ENCODE data around the gene RUNDC3A.
A peak's percentile ranks its signal among the peaks of the same experiment; 100 is the strongest.

RUNDC3A gene

DNA sequence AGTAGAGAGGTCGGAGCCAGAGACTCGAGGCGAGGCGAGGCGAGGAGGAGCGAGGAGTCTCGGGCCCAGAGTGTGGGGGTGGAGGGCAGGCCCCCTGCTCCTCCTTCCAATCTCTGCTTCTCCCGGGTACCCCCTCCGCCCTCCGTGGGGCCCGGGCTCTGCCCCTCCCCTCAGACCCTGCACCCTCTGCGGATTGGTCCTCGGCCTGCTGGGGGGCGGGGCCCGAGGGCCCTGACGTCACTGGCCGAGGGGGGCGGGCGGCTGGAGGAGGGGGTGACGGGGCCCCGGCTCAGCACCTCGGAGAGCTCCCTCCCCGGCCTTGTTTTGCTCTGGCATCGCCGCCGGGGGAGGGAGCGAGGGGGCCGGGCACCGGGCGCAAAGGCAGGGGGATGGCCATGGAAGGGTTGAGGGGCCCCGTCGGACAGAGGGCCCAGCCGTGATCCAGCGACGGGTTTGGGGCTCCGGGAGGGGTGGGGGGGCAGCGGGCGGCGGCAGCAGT is at the start of gene RUNDC3A:
RUNDC3A (plus strand) TSS at position 282 of the 499 bp plus-strand sequence. CDS start 232 bp downstream, outside the sequence.
- peak; percentile 89 for DNase-seq

DNA sequence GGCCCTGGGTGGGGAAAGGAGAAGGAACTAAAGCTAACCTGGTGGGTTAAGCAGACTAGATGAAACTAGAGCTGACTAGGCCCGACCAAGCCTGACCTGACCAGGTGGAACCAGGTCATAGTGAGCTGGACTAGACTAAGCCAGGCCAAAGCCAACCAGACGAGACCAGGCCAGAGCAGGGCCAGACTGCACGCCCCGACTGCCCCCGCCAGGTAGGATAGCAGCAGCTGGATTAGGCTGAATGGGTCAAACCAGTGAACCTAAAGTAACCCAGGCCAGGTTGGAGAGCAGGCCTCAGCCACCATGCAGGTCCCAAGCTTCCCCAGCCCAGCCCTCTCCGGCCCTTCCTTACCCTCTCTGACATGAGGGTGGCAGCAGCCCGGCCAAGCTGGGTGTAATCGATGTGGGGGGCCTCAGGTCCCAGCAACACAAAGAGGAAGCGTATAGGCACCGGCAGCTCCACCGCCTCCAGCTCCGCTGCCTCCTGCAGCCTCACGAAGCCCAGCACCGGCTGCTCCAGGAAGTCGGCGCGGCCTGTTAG is 49.5 kb upstream of the RUNDC3A start:
- no peak for DNase-seq

DNA sequence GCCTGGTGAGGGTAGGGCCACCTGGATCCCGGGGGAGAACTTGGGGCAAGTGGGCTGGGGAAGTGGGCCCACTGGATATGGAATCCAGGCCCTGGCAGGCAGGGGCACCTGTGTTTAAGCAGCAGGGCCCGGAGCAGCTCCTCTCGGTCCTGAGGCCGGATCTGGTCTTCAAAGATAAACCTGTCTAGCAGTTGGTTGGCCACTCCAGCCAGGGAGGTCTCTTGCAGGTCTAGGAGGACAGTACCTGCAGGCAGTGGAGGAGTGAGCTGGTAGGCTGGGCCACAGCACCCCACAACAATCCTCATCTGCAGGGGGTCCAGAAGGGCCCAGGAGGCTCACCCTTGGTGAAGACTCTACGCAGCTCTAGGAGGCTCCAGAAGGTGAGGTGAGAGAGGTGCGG is 48.1 kb upstream of the RUNDC3A start:
- DNase-seq = no peak

DNA sequence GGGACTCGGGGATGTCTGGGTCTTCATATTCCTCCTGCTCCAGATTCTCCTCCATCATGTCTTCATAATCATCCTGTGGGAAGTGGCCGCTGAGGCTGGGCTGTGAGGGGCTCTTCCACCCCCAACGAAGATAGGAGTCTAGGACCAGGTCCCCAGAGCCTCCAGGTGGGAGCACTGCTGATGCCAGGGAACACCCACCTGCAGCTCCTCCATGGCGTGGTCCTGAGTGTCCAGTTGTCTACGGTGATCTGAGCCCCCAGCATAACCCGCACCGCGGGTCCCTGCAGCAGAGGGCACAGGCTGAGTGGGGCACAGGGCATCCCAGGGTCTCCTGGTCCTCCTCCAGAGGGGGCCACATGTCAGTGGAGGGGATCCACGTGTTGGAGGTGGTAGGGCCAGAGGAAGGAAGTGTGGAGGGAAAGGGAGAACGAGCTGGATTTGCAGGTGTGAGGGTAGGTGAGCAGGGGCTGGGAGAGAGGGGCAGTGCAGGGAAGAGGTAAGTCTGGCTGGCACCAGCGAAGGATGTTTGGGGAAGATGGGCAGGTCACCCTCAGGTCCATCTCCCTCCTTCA is 45.7 kb upstream of the RUNDC3A start:
- DNase-seq = no peak

DNA sequence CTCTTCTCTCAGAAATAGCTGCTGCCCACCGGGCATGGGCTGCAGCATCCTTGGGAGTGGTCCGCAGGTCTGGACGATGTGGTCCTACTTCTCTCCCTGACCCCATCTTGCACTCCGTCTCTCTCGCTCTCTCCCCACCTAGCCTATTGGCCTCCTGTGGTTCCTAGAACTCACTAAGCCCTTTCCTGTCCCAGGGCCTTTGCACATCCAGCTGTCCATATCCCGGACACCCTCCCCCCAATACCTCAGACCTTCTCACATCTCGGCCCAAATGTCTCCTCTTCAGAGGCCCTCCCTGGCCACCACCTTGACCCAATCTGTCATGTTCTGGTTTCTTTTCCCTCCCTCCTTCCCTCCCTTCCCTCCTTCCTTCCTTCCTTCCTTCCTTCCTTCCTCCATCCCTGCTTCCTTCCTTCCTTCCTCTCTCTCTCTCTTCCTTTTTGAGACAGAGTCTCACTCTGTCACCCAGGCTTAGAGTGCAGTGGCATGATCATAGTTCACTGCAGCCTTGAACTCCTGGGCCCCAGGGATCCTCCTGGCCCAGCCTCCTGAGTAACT is 45.0 kb upstream of the RUNDC3A start:
- no peak for DNase-seq

DNA sequence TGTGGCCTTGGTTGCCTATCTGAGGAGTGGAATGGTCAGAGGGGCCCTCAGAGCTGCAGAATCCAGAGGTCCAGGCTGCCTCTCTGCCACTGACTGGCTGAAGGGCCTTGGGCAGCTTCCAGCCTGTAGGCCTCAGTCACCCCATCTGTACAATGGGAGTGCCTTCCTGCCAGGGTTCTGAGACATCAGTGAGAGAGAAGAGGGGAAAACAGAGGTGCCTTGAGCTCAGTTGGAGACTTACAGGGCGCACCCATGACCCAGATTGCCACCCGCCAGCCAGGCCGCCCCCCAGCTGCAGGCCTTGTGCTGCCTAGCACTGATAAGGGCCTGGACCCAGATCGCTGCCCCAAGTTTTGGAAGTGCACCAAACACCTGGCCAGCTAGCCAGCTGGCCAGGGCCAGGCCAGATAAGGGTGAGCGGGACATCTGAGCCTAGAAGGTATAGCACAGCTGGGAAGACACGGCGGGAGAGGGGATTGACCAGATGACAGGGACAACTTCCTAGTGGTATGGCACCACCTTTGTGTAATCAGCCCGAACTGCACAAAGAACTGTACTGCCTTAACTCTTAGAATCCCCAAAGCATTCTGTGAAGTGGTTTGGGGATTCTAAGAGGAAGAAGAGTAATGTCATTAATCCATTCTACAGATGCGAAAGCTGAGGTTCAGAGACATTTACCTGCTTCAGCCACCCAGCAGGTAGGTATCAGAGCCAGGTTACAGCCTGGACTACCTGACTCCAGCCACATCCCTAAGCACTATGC is 41.8 kb upstream of the RUNDC3A start:
- no peak for DNase-seq

DNA sequence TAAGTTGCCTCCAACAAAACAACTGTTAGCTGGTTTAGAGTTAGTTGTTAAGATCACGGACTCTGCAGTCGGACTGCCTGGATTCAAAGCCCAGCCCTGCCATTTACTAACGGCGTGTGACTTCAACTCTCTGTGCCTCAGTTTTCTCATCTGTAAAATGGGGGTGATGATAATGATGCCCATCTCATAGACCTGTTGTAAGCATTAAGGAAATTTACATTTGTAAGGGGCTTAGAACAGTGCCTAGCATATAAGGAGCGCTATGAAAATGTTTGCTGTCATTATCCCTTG is 41.3 kb upstream of the RUNDC3A start:
- no peak for DNase-seq

DNA sequence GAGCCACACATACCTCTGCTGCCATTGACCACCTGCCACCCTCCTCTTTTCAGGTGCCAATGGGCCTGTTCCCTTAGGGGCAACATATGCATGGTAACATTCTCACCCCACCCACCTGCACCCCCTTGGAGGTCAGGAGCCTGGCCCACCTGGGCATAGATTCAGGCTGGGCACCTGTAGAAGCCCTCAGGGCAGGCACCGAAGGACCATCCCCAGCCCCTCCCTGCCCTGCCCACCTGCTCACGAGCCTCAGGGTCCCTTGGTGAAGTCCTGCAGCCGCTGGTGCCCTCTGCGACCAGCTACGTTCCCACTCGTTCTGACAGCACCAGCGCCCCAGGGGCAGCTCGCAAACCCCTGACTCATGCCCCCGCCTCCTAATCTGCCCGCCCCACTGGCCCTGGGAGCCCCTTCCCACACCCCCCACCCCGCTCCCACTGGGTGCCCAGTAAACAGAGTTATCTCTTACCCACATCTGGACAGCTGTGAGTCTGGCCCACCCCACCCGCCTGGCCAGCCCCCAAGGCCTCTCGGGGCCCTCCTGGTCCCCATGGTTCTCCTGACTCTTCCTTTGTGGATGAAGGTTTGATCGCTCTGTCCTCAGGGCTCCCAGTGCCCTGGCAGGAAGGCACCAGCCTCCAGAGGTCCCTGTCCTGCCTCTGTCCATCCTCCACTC is 40.4 kb upstream of the RUNDC3A start, which contains the start of gene SLC4A1:
SLC4A1 (minus strand) TSS at position 318 of the 673 bp plus-strand sequence. CDS start 5,269 bp downstream, outside the sequence.
- no peak for DNase-seq

DNA sequence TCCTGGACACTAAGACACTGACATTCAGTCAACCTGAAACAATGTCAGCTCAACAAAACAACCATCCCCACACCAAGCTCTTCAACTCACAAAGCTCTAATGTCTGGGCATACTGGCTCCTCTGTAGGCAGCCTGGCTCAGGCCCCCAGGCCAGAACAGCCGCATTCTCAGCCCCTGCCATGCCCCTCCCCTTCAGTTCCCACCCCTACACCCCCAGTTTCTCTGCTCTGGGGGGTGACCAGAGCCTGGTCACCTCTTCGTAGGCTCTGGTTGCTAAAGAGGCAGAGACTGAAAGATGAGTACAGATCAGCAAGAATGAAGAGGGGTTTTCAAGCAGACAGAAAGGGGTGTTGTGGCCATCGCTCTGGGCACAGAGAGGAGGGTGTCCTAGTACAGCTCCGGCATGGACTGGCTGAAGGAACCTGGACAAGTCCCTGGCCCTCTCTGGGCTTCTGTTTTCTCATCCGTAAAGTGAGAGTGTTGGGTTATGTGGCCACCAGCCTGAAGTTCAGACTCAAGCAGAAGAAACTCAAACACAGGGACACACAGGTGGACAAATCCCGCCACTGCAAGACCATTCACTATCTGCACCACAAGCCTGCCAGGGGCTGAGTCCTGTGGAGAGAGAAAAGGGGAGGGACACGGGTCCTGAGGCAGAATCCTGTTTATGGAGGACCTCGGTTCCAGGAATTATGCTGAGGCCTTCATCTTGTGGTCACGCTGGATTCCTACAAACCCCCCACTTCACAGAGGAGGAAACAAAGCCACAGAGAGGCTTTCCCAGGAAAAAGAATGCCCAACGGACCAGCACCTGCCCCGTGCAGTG is 39.5 kb upstream of the RUNDC3A start:
- DNase-seq = no peak

DNA sequence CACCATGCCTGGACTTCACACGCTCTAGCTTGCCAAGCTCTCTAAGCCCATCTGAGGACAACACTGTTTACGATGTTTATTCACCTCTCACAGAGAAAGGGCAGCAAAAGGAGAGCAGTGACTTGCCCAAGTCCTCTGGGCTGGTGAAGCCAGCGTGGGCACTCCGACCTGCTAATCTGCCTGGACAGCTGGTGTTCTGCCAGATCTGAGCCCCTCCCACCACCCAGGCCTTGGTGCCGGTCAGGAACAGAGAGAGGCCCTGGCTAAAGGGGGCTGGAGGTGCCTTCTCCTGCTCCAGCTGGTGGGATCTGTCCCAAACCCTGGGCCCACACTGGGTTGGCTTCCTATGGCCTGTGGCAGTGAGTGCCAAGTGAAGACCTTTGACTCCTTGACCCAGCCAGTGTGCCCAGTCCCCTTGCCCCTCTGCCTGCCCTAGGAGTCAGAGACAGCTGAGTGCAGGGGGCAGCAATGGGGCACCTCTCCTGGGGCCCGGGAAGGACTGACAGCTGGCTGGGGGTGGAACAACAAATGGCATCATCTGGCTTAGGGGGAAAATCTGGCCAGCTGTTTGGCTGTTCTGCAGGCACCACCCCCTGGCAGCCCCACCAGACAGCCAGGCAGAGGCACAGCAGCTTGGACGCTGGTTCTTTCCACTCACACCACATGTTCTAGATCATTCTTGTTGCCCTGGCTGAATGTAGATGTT is 38.7 kb upstream of the RUNDC3A start:
- DNase-seq = no peak

DNA sequence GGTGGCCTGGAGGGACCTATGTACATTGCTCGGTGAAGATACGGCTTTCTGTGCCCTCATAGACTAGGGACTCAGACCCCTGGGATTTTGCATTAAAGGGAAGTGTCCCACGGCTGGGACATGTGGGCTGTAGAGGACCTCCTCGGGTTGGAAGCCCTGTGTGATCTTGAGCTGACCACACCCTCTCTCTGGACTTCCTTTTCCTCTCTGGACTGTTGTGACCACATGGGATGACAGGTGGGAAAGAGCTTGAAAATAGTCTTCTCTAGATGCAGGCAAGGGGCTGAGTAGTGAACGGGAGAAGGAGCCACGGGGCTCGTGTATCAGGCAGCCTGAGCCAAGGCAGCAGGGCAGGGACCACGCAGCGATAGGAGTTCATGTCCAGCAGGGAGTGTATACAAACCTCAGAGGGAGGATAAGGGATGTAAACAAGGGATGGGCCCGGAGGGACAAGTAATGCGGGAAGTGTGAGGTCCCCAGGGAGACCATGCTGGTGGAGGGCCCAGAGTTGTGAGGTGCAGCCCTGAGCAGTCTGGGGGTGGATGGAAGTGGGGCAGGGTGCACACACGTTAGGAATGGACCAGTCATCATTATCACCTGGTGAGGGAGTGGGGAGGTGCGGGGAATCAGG is 36.0 kb upstream of the RUNDC3A start:
- no peak for DNase-seq

DNA sequence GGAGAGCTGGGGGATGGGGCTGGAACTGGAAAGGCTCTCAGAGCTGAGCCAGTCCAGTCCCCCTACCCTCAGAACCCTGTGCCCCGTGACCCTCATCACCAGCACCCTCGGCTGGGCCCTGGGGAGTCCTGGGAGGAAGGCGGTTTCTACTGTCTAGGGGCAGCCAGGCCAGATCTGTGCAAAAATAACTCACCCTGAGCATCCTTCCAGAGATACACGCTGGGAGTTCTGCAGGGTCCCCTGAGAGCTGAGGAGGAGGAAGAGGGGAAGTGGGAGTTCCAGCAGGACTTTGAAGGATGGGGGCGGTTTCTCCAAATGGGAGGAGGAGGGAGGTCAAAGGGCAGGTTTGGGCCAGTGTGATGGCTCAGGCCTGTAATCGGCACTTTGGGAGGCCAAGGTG is 35.4 kb upstream of the RUNDC3A start:
- DNase-seq = no peak

DNA sequence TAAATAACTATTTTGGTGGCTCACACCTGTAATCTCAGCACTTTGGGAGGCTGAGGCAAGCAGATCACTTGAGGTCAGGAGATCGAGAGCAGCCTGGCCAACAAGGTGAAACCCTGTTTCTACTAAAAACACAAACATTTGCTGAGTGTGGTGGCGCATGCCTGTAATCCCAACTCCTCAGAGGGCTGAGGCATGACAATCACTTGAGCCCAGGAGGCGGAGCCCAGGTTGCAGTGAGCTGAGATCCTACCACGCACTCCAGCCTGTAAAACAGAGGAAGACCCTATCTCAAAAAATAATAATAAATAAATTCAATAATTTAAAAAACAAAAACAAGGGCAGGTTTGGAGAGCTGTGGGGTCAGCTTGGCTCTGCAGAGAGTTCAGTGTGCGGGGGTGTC is 34.8 kb upstream of the RUNDC3A start:
- no peak for DNase-seq

DNA sequence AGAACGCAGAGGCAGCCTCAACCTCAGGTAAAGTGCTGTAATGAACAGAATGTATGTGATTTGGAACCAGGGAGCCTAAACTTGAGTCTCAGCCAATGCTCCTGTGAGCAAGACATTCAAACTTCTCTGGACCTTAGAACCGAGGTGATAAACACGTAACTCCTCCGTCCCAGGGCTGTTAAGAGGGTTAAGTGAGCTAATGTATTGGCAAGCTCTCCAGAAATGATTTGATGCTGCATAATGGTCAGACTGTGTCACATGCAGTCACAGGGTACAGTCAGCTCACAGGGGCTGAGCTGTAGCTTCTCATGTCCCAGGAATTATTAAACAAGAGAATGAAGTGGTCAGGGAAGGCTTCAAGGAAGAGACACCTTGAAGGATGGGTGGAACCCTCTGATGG is 30.4 kb upstream of the RUNDC3A start:
- no peak for DNase-seq

DNA sequence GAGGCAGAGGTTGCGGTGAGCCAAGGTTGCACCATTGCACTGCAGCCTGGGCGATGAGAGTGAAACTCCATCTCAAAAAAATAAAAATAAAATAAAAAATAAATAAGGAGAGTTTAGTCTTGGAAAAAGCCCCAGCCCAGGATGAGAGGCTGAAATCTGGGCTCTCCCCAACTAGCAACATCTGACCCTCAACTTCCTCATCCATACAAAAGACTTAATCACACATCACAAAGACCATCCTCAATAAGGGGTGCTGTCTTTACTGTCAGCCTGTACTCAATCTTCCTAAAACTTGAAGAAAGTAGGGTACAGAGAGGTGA is 29.1 kb upstream of the RUNDC3A start:
- no peak for DNase-seq

DNA sequence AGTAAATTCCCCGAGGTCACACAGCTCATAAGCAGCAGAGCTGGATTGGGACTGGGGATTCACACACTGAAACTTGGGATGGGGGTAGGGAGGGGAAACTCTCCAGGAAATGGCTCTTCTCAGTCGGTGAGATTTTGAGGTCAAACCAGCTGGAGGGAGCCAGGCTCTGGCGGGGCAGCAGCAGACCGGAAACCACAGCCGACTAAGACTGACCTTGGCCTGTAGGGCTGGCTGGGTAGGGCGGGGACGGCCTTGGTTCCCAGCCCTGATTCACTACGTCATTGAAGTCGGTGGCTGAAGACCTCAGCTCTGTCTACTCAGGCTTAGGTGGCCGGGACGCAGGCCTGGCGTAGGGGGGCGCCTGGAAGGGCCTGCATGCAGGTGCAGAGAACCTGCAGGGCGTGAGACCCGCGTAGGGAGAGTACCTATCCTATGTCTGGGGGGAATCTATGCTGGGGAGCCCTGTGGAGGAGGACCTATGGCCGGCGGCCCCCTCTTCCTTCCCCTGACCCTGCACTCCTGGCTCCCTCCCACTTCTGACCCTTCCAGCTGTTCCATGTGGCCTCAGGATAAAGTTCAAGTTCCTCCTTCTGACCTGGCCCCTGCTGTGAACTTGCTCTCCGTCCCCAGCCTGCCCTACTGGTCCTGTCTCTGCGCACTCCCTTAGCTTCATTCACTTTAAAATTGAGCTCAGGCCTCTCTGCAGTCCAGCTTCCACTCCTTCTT is 28.6 kb upstream of the RUNDC3A start:
- DNase-seq = peak; percentile 39

DNA sequence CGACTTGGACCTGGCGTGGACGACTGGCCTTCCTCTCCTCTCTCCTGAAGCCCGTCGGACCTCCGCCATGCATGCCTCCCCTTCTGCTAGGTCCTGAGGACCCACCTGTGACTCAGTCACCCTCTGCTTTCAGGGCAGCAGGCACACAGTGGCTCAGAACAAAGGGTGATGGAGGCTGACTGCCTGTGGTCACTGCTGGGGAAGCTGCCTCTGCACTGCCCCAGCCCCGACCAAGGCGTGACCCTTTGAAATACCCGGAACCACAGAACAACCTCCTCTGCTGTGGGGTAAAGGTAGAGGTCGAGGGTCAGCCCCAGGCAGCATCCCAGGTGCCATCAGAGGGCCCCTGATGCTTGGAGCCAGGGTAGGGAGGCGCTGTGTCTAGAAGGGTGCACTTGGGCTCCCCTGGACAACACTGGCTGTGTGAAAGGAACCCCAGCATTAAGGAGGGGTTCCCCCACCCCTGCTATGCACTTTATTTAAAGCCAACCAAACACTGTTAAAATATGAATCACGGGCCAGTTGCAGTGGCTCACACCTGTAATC is 27.9 kb upstream of the RUNDC3A start:
- no peak for DNase-seq

DNA sequence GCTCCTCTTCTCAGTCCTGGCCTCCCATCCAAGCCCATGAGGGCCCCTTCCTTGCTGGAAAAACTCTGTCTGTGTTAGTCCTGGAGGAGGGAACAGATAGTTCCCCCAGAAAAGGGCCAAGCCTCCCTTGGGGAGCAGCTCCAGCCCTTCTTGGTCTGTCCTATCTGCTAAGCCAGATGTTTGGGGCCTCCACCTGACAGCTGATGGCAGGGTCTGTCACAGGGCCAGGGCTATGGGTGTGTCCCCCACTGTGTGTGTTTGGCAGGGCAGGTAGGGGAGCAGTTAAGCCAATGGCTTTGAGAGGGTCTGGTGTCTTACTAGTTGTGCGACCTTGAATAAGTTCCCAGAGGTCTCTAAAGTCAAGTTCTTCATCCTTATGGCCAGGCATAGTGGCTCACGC is 26.8 kb upstream of the RUNDC3A start:
- no peak for DNase-seq

DNA sequence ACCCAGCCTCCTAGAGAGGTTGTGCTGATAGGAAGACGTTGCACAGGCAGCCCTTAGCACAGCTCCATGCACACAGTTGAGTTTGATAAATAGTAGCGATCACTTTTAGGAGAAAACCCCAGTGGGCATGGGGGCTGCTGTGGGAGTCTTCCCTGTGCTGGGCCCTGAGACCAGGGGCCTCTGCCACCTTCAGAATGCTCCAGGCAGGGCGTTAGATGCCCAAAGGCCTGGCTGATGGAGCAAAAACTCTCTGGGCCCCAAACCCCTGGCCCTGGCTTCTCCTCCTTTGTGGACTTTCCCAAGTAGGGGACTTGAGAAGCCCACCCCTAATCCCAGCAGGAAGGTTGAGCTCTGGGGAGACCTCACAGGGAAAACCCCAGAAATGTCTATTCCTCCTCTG is 26.1 kb upstream of the RUNDC3A start:
- no peak for DNase-seq

DNA sequence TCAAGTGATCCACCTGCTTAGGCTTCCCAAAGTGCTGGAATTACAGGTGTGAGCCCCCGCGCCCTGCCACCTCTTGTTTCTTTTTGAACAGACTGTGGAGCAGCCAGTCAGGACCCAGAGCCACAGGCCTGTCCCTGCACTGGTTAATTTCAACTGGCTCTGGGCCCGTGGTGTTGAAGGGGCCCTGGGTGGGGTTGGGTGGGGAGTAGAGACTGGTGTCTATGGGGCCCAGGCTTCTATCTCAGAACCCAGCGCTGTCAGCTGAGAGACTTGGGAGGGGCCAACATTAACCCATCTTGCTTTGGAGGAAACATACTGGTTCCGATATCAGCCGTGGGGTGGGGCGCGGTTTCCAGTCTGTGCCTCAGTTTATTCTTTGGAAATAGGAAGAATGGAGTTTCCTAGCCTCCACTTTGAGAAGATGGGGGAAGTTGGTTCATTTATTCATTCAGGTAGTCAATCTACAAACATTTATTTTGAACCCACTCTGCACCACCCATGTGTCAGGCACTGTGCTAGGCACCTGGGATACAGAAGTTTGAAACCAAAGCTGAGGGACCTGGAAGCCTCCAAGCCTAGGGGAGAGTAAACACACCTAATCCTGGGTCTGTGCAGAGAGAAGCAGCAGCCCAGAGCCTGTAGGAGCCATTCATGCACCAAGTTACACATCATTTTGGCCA is 24.9 kb upstream of the RUNDC3A start:
- no peak for DNase-seq
